Measurements from ENCODE around the gene ZWINT. TPM values are rescaled to one million over a fixed set of nuclear protein-coding genes. Genes with fewer than 3 reads are reported as not detected.

The ZWINT gene
- total RNA-seq, 1 donor from 2014 or later: 44.5 TPM

DNA sequence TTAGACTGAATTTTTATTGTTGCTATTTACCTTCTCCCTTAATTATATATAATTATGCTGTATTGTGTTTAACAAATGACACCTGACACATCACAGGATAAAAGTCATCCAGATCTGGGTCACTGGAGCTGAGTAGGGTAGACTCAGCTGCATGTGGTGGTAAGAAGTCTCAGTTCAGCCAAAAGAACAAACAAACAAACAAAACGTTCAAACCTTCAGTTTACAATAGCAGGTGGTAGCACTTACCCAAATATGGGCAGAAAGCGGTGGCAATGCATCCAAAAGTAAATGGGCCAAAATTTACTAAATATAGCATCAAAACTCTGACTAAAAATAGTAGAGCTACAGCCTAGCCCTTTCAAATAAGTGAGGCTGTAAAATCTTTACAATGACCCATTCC, 42.2 kb downstream of the ZWINT start:
- H3K4me1 Mint-ChIP-seq (ENCODE audit: low read depth): no peaks in the 10 kb centered on the region
- TF ChIP-seq, protein P1, sequence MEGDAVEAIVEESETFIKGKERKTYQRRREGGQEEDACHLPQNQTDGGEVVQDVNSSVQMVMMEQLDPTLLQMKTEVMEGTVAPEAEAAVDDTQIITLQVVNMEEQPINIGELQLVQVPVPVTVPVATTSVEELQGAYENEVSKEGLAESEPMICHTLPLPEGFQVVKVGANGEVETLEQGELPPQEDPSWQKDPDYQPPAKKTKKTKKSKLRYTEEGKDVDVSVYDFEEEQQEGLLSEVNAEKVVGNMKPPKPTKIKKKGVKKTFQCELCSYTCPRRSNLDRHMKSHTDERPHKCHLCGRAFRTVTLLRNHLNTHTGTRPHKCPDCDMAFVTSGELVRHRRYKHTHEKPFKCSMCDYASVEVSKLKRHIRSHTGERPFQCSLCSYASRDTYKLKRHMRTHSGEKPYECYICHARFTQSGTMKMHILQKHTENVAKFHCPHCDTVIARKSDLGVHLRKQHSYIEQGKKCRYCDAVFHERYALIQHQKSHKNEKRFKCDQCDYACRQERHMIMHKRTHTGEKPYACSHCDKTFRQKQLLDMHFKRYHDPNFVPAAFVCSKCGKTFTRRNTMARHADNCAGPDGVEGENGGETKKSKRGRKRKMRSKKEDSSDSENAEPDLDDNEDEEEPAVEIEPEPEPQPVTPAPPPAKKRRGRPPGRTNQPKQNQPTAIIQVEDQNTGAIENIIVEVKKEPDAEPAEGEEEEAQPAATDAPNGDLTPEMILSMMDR (IDR thresholded peaks at IDR 0.05; ENCODE audit: unreplicated experiment): no peak
- H3K9me3 Mint-ChIP-seq (ENCODE audit: low read depth): peaks cover 3% of the 10 kb centered on the region
- DNase-seq (ENCODE audit: low spot score, unreplicated experiment): no peak
- H3K27ac Mint-ChIP-seq: no peak overlapping the region
- H3K27me3 Mint-ChIP-seq: no peaks in the 10 kb centered on the region
- H3K4me3 Mint-ChIP-seq (ENCODE audit: low read depth): no peak overlapping the region
- no peaks in the 10 kb centered on the region for H3K36me3 Mint-ChIP-seq (ENCODE audit: insufficient read depth)

DNA sequence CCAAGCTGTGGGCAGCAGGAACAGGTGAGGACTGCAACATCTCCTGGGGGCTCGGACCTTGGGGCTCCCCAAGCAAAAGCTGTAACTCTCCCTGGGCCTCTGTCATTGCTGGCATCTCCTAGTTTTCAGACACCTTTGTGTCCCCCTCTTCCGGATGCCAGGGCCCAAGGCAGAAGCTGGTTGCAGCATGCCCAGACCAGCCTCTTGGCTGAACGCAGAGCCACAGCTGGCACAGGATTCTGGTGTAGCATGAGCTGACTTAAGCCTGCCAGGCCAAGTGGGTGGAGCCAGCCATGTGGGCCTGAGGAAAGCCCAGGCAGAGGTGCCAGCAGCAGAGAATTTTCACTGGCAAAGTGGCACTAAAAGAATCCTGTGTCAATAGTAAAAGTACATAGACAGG, 43.5 kb downstream of the ZWINT start:
- TF ChIP-seq, protein P1 (IDR thresholded peaks at IDR 0.05; ENCODE audit: unreplicated experiment): no peak
- Mint-ChIP-seq H3K27me3 (no peaks in the 10 kb centered on the region), H3K4me1 (ENCODE audit: low read depth) (no peaks in the 10 kb centered on the region), H3K27ac (no peak overlapping the region), H3K4me3 (ENCODE audit: low read depth) (no peak overlapping the region), H3K36me3 (ENCODE audit: insufficient read depth) (no peaks in the 10 kb centered on the region), H3K9me3 (ENCODE audit: low read depth) (peaks cover 3% of the 10 kb centered on the region)
- DNase-seq (ENCODE audit: low spot score, unreplicated experiment): no peak

DNA sequence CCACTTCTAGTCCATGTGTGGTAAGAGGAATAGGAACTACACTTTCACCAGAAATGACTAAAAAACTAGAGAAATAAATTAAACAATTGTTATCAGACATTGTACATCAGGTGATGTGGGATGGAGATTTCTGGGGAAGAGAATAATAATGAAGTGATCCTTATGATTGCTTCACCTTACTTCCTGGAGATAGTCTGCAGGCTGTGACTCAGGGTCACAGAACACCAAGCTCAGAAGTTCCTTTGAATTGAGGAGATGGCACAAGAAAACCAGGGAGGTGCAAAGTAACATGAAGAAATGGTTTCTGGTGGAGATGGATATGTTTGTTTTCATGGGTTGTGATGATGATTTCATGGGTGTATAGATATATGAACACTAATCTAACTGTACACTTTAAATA, 44.5 kb downstream of the ZWINT start:
- Mint-ChIP-seq H3K9me3 (ENCODE audit: low read depth) (peaks cover 3% of the 10 kb centered on the region), H3K27ac (no peak overlapping the region), H3K4me3 (ENCODE audit: low read depth) (no peak overlapping the region), H3K27me3 (no peaks in the 10 kb centered on the region), H3K36me3 (ENCODE audit: insufficient read depth) (no peaks in the 10 kb centered on the region), H3K4me1 (ENCODE audit: low read depth) (no peaks in the 10 kb centered on the region)
- DNase-seq (ENCODE audit: low spot score, unreplicated experiment): no peak
- TF ChIP-seq, protein P1 (IDR thresholded peaks at IDR 0.05; ENCODE audit: unreplicated experiment): no peak
